H9 (cell line): ENCODE results near the gene DUS1L. TPM values are rescaled to one million over a fixed set of nuclear protein-coding genes. Genes with fewer than 3 reads are reported as not detected.

ENCODE experiments used
- DNase-seq: peaks from one replicate; pipeline ENCODE4 v3.0.0-alpha.2; 2017
- H2AFZ ChIP-seq: one replicate; pipeline ENCODE4 v1.6.1; 2013; ENCODE audit warnings: mild to moderate bottlenecking, low read length, control low read depth, moderate library complexity
- H2AK5ac ChIP-seq: 2 replicates; pipeline ENCODE4 v1.6.1; 2013; ENCODE audit warnings: low read length, control low read depth, mixed read lengths; ENCODE audit not compliant: insufficient read length
- H2BK120ac ChIP-seq: one replicate; pipeline ENCODE4 v1.6.1; 2013; ENCODE audit warnings: low read depth, mild to moderate bottlenecking, low read length, control low read depth, inconsistent platforms; ENCODE audit not compliant: poor library complexity, severe bottlenecking
- H2BK12ac ChIP-seq: 2 replicates; pipeline ENCODE4 v1.6.1; 2013; ENCODE audit warnings: low read length, control low read depth, mixed read lengths, low read depth; ENCODE audit not compliant: insufficient read length
- H2BK15ac ChIP-seq: 2 replicates; pipeline ENCODE4 v1.6.1; 2013; ENCODE audit warnings: low read depth, low read length, control low read depth
- H2BK20ac ChIP-seq: one replicate; pipeline ENCODE4 v1.6.1; 2013; ENCODE audit warnings: low read depth, mild to moderate bottlenecking, low read length, control low read depth, inconsistent platforms; ENCODE audit not compliant: poor library complexity, severe bottlenecking
- H2BK5ac ChIP-seq: 2 replicates; pipeline ENCODE4 v1.6.1; 2013; ENCODE audit warnings: low read length, control low read depth, mixed read lengths; ENCODE audit not compliant: insufficient read length
- H3K14ac ChIP-seq: 2 replicates; pipeline ENCODE4 v1.6.1; 2013; ENCODE audit warnings: low read length, control low read depth; ENCODE audit not compliant: insufficient read depth
- H3K18ac ChIP-seq: 2 replicates; pipeline ENCODE4 v1.6.1; 2013; ENCODE audit warnings: low read depth, mild to moderate bottlenecking, mixed read lengths, low read length, control low read depth; ENCODE audit not compliant: insufficient read length
- H3K23ac ChIP-seq: 2 replicates; pipeline ENCODE4 v1.6.1; 2013; ENCODE audit warnings: low read length, control low read depth, mixed read lengths, low read depth; ENCODE audit not compliant: insufficient read length
- H3K23me2 ChIP-seq: 2 replicates; pipeline ENCODE4 v1.6.1; 2013; ENCODE audit warnings: low read depth, mild to moderate bottlenecking, mixed read lengths, low read length, control low read depth; ENCODE audit not compliant: insufficient read length, poor library complexity, severe bottlenecking
- H3K27ac ChIP-seq: 2 replicates; pipeline ENCODE4 v1.5.1; 2013; ENCODE audit warnings: low read length, control low read depth, mixed read lengths, low read depth; ENCODE audit not compliant: insufficient read length
- H3K27me3 ChIP-seq: 2 replicates; pipeline ENCODE4 v1.6.1; 2013; ENCODE audit warnings: low read length, control low read depth, inconsistent platforms; ENCODE audit not compliant: insufficient read depth
- H3K4ac ChIP-seq: 2 replicates; pipeline ENCODE4 v1.6.1; 2013; ENCODE audit warnings: low read depth, mild to moderate bottlenecking, control low read depth, inconsistent platforms, low read length, moderate library complexity
- H3K4me1 ChIP-seq: 2 replicates; pipeline ENCODE4 v1.6.1; 2013; ENCODE audit warnings: low read length, control low read depth, inconsistent platforms; ENCODE audit not compliant: insufficient read depth
- H3K4me2 ChIP-seq: 2 replicates; pipeline ENCODE4 v1.6.1; 2013; ENCODE audit warnings: low read length, control low read depth, mixed read lengths; ENCODE audit not compliant: insufficient read length, insufficient read depth
- H3K56ac ChIP-seq: 2 replicates; pipeline ENCODE4 v1.6.1; 2013; ENCODE audit warnings: low read depth, mild to moderate bottlenecking, mixed read lengths, low read length, control low read depth; ENCODE audit not compliant: insufficient read length
- H3K79me1 ChIP-seq: 2 replicates; pipeline ENCODE4 v1.6.1; 2013; ENCODE audit warnings: low read depth, mild to moderate bottlenecking, moderate library complexity, low read length, control low read depth, inconsistent platforms; ENCODE audit not compliant: insufficient read depth, poor library complexity, severe bottlenecking
- H3K79me2 ChIP-seq: 2 replicates; pipeline ENCODE4 v1.6.1; 2013; ENCODE audit warnings: low read length, control low read depth, inconsistent platforms; ENCODE audit not compliant: insufficient read depth
- H3K9ac ChIP-seq: 2 replicates; pipeline ENCODE4 v1.6.1; 2013; ENCODE audit warnings: low read length, control low read depth, mixed read lengths; ENCODE audit not compliant: insufficient read length; ENCODE audit errors: extremely low read depth
- H3K9me3 ChIP-seq: one replicate; pipeline ENCODE4 v1.6.1; 2013; ENCODE audit warnings: low read depth, low read length, inconsistent platforms; ENCODE audit not compliant: control insufficient read depth
- H3T11ph ChIP-seq: one replicate; pipeline ENCODE4 v1.6.1; 2013; ENCODE audit warnings: mild to moderate bottlenecking, low read length, control low read depth, inconsistent platforms
- H4K20me1 ChIP-seq: one replicate; pipeline ENCODE4 v1.6.1; 2013; ENCODE audit not compliant: control insufficient read depth, insufficient read length, insufficient read depth
- H4K5ac ChIP-seq: 2 replicates; pipeline ENCODE4 v1.6.1; 2013; ENCODE audit warnings: low read depth, mild to moderate bottlenecking, mixed read lengths, low read length, control low read depth; ENCODE audit not compliant: insufficient read length
- H4K8ac ChIP-seq: replicated peaks from 2 replicates; pipeline ENCODE4 v1.6.1; 2013; ENCODE audit warnings: low read length, control low read depth, mixed read lengths, low read depth; ENCODE audit not compliant: insufficient read length
- H4K91ac ChIP-seq: 2 replicates; pipeline ENCODE4 v1.6.1; 2013; ENCODE audit warnings: low read depth, mild to moderate bottlenecking, moderate library complexity, mixed read lengths, low read length, control low read depth; ENCODE audit not compliant: insufficient read length
- H3K27ac Mint-ChIP-seq, 3 experiments: 2 replicates in 2 of 3; 3 replicates in 1 of 3; pipeline ENCODE4 v1.8.0; 2020 to 2021; ENCODE audit warnings: mixed read lengths in 3 of 3, mild to moderate bottlenecking in 1 of 3, moderate library complexity in 1 of 3
- H3K27me3 Mint-ChIP-seq: 2 replicates; pipeline ENCODE4 v1.8.0; 2021; ENCODE audit warnings: low read depth, mild to moderate bottlenecking, moderate library complexity, mixed read lengths
- H3K36me3 Mint-ChIP-seq, 3 experiments: 2 replicates in 2 of 3; 3 replicates in 1 of 3; pipeline ENCODE4 v1.8.0; 2020 to 2021; ENCODE audit warnings: low read depth in 3 of 3, mixed read lengths in 3 of 3; ENCODE audit not compliant: insufficient read depth in 1 of 3
- H3K4me1 Mint-ChIP-seq, 2 experiments: 2 replicates each; pipeline ENCODE4 v1.8.0; 2020; ENCODE audit warnings: mixed read lengths in 2 of 2
- H3K4me3 Mint-ChIP-seq, 2 experiments: 2 replicates in 1 of 2; 3 replicates in 1 of 2; pipeline ENCODE4 v1.8.0; 2020 to 2021; ENCODE audit warnings: mild to moderate bottlenecking in 2 of 2, mixed read lengths in 2 of 2, moderate library complexity in 1 of 2
- H3K9me3 Mint-ChIP-seq, 2 experiments: 2 replicates in 1 of 2; 3 replicates in 1 of 2; pipeline ENCODE4 v1.8.0; 2020; ENCODE audit warnings: mild to moderate bottlenecking in 2 of 2, mixed read lengths in 2 of 2, moderate library complexity in 1 of 2
- WGBS: extraction: QIAGEN DNeasy Blood & Tissue Kit; methylation state at CpG from one replicate; pipeline ENCODE4 v1.1.7; 2013; ENCODE audit warnings: missing lambda C conversion rate, low lambda C conversion rate, mixed read lengths; ENCODE audit not compliant: insufficient read length; ENCODE audit errors: extremely low coverage; 5-methylcytosine and 5-hydroxymethylcytosine counted together
- total RNA-seq: library from RNA; stranded (reverse); gene quantifications from 2 replicates; pipeline ENCODE4 v1.2.1, GENCODE V29; 2021
- TF ChIP-seq, protein P1 (sequence below): fragments of 200-600 bp; sonication (generic); conservative IDR thresholded peaks from 3 replicates; pipeline ENCODE4 v1.8.0; 2021; ENCODE audit warnings: antibody characterized with exemption, mild to moderate bottlenecking

The DUS1L gene
- total RNA-seq, 1 experiment from 2014 or later, result 103 TPM

DNA sequence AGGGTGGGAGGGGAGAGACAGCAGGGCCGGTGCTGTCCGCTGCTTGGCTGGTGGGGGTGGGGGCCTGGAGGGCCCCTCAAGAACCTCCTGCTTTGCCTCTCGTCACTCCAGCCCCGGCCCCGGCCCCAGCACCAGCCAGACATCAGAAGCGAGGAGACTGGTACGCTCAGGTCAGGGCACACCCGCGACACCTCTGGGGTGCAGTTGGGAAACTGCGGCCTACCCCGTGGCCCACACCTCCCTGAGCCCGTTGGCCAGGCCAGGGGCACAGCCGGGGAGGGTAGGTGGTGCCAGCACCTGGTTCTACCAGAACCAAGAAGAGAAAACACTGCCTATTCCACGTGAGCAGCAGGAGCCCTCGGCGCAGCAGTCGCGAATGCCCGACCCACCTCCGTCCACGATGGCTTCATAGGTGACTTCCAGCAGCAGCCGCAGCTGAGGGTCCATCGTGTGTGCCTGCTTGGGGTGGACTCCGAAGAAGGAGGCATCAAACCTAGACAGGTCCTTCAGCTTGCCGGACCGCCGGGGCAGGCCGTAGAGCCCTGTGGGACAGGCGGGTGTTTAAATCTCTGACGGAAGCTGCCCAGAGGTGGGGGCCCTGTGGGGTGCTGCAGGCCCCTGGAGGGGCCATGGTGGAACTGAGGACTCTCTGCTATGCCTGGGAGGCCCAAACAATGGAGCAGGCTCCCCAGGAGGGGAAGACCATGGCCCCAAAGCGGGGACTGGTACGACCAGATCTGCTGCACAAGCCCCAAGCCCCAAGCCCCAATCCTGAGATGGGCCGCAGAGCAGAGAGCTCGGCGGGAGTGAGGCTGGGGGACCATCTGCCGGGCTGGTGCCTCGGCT, 29.6 kb upstream of the DUS1L start:
- Histone ChIP-seq H3K4me2 (no peak overlapping the region), H2BK12ac (no peak overlapping the region), H2BK20ac (no peak overlapping the region), H3K4me1 (no peaks in the 10 kb centered on the region), H3K9ac (no peak overlapping the region), H3K56ac (no peak overlapping the region), H3K27ac (no peak overlapping the region), H4K91ac (no peak overlapping the region), H2BK15ac (no peak overlapping the region), H3K9me3 (no peaks in the 10 kb centered on the region), H3K23ac (no peak overlapping the region), H4K20me1 (no peaks in the 10 kb centered on the region), H2BK120ac (no peak overlapping the region), H3K14ac (no peak overlapping the region), H4K5ac (no peak overlapping the region), H2AFZ (no peak overlapping the region), H3K4ac (no peak overlapping the region), H3K27me3 (no peaks in the 10 kb centered on the region), H3T11ph (no peak overlapping the region), H3K18ac (no peak overlapping the region), H2AK5ac (no peak overlapping the region), H3K79me1 (peaks cover 13% of the 10 kb centered on the region), H3K23me2 (peaks cover 14% of the 10 kb centered on the region), H3K79me2 (peaks cover 20% of the 10 kb centered on the region; the same call in 1 of the 2 replicates), H4K8ac (no peak overlapping the region), H2BK5ac (no peak overlapping the region)
- H3K27ac Mint-ChIP-seq, result no peak overlapping the region
- TF ChIP-seq, protein P1, sequence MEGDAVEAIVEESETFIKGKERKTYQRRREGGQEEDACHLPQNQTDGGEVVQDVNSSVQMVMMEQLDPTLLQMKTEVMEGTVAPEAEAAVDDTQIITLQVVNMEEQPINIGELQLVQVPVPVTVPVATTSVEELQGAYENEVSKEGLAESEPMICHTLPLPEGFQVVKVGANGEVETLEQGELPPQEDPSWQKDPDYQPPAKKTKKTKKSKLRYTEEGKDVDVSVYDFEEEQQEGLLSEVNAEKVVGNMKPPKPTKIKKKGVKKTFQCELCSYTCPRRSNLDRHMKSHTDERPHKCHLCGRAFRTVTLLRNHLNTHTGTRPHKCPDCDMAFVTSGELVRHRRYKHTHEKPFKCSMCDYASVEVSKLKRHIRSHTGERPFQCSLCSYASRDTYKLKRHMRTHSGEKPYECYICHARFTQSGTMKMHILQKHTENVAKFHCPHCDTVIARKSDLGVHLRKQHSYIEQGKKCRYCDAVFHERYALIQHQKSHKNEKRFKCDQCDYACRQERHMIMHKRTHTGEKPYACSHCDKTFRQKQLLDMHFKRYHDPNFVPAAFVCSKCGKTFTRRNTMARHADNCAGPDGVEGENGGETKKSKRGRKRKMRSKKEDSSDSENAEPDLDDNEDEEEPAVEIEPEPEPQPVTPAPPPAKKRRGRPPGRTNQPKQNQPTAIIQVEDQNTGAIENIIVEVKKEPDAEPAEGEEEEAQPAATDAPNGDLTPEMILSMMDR, result no peak
- peaks cover 16 to 46% (median 44%) of the 10 kb centered on the region in 3 experiments; a peak in 6 of 7 replicates for H3K36me3 Mint-ChIP-seq
- H3K9me3 Mint-ChIP-seq, result no peaks in the 10 kb centered on the region
- no peaks in the 10 kb centered on the region for H3K27me3 Mint-ChIP-seq
- DNase-seq, result no peak
- WGBS, result no CpG with 5 or more reads among the region's 37 CpGs
- H3K4me3 Mint-ChIP-seq, result peak overlapping the region; percentile 74 to 82
- H3K4me1 Mint-ChIP-seq, result peaks cover 7 to 20% of the 10 kb centered on the region in 2 experiments
